A673 (cell line): ENCODE results near the gene CFAP221. TPM values are rescaled to one million over a fixed set of nuclear protein-coding genes. Genes with fewer than 3 reads are reported as not detected.

Experiments used
- BruUV-seq: library from RNA; stranded (reverse); fragments of 400-500 nt; replicated peaks from 2 replicates; lab custom pipeline; 2021; lab: Mats Ljungman, UMichigan
- CTCF ChIA-PET: fragments of 300-600 bp; sonication (Branson Sonifier 250); formaldehyde crosslinking; loops from one replicate; lab custom pipeline; 2022; ENCODE audit warnings: antibody characterized with exemption; lab: Charles Lee
- POLR2A ChIA-PET: fragments of 300-600 bp; sonication (Branson Sonifier 250); formaldehyde crosslinking; loops from one replicate; lab custom pipeline; 2022; ENCODE audit warnings: antibody characterized with exemption; ENCODE audit not compliant: low non-redundant PET; lab: Charles Lee
- DNase-seq: peaks from one replicate; pipeline ENCODE4 v3.0.0-alpha.2; 2015; ENCODE audit warnings: low spot score
- H3K27ac ChIP-seq: fragments of 200-600 bp; sonication (generic); 2 replicates; pipeline ENCODE4 v1.5.1; 2016; ENCODE audit warnings: mixed run types, low read depth, mild to moderate bottlenecking, mixed read lengths, antibody characterized with exemption, low read length; ENCODE audit not compliant: poor library complexity, severe bottlenecking
- H3K27me3 ChIP-seq: fragments of 200-600 bp; sonication (generic); replicated peaks from 2 replicates; pipeline ENCODE4 v1.6.1; 2017; ENCODE audit warnings: mixed run types, low read depth, mild to moderate bottlenecking, mixed read lengths, antibody characterized with exemption, low read length; ENCODE audit not compliant: insufficient read depth, poor library complexity
- H3K36me3 ChIP-seq: fragments of 200-600 bp; sonication (generic); 2 replicates; pipeline ENCODE4 v1.6.1; 2016; ENCODE audit warnings: mixed run types, mild to moderate bottlenecking, mixed read lengths, antibody characterized with exemption, low read length; ENCODE audit not compliant: insufficient read depth, poor library complexity, severe bottlenecking
- H3K4me1 ChIP-seq: fragments of 200-600 bp; sonication (generic); 2 replicates; pipeline ENCODE4 v1.6.1; 2017; ENCODE audit warnings: mixed run types, mild to moderate bottlenecking, mixed read lengths, antibody characterized with exemption, low read length; ENCODE audit not compliant: insufficient read depth, poor library complexity, severe bottlenecking
- H3K4me3 ChIP-seq: fragments of 200-600 bp; sonication (generic); 2 replicates; pipeline ENCODE4 v1.5.1; 2016; ENCODE audit warnings: low read depth, mixed run types, mild to moderate bottlenecking, mixed read lengths, low read length; ENCODE audit not compliant: poor library complexity, severe bottlenecking
- H3K9me3 ChIP-seq: fragments of 200-600 bp; sonication (generic); 2 replicates; pipeline ENCODE4 v1.6.1; 2016; ENCODE audit warnings: mixed run types, low read depth, mild to moderate bottlenecking, mixed read lengths, antibody characterized with exemption, low read length; ENCODE audit not compliant: poor library complexity, severe bottlenecking
- EZH2 ChIP-seq: fragments of 200-600 bp; sonication (generic); IDR thresholded peaks from 2 replicates; pipeline ENCODE4 v1.6.1; 2017; ENCODE audit warnings: borderline replicate concordance, low read depth, mild to moderate bottlenecking, mixed read lengths, antibody characterized with exemption, low read length; ENCODE audit not compliant: poor library complexity, severe bottlenecking
- intact Hi-C: fragments of 100-400 bp; cut with micrococcal nuclease; formaldehyde crosslinking; loops from one replicate; pipeline ENCODE4 v1.10.0; 2022; ENCODE audit not compliant: unreplicated experiment
- total RNA-seq: library from RNA; stranded (reverse); gene quantifications from 2 replicates; pipeline ENCODE4 v1.2.3, GENCODE V29; 2021
- TF ChIP-seq, protein P1 (sequence below): fragments of 300-800, 200-600 bp; sonication (generic); conservative IDR thresholded peaks from 2 replicates; pipeline ENCODE4 v1.5.1; 2017; ENCODE audit warnings: low read depth, mild to moderate bottlenecking, antibody characterized with exemption, low read length, moderate library complexity, mixed read lengths

The CFAP221 gene
- total RNA-seq, 1 experiment from 2014 or later, result 1.5 TPM

DNA sequence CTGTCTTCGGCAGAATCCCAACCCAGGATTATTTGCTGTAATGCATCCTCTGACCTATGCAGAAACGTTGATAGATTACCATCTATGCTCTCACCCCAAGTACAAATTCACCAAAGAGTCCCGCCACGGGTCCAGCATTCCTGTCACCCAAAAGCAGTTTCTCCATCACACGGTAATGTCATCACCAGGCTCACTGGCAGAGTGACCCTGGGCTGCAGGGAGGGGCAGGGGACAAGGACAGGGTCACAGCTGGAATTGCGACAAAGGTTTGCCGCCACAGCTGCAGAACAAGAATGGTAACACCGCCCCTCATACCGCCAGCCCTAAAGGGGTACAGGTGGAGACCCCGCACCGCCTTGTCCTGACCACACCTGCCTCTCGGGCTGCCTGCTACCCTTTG lies 94.0 kb downstream of the CFAP221 start:
- DNase-seq, result no peak
- Histone ChIP-seq H3K27me3 (no peaks in the 10 kb centered on the region), H3K9me3 (no peaks in the 10 kb centered on the region), H3K4me1 (no peaks in the 10 kb centered on the region), H3K27ac (no peak overlapping the region), H3K36me3 (no peaks in the 10 kb centered on the region), H3K4me3 (no peak overlapping the region)
- BruUV-seq, result no TSS peak
- intact Hi-C loops, result no loop called here
- ChIA-PET POLR2A (no interaction called here), CTCF (no interaction called here)
- TF ChIP-seq EZH2, result no peak
- TF ChIP-seq, protein P1, sequence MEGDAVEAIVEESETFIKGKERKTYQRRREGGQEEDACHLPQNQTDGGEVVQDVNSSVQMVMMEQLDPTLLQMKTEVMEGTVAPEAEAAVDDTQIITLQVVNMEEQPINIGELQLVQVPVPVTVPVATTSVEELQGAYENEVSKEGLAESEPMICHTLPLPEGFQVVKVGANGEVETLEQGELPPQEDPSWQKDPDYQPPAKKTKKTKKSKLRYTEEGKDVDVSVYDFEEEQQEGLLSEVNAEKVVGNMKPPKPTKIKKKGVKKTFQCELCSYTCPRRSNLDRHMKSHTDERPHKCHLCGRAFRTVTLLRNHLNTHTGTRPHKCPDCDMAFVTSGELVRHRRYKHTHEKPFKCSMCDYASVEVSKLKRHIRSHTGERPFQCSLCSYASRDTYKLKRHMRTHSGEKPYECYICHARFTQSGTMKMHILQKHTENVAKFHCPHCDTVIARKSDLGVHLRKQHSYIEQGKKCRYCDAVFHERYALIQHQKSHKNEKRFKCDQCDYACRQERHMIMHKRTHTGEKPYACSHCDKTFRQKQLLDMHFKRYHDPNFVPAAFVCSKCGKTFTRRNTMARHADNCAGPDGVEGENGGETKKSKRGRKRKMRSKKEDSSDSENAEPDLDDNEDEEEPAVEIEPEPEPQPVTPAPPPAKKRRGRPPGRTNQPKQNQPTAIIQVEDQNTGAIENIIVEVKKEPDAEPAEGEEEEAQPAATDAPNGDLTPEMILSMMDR, result no peak

DNA sequence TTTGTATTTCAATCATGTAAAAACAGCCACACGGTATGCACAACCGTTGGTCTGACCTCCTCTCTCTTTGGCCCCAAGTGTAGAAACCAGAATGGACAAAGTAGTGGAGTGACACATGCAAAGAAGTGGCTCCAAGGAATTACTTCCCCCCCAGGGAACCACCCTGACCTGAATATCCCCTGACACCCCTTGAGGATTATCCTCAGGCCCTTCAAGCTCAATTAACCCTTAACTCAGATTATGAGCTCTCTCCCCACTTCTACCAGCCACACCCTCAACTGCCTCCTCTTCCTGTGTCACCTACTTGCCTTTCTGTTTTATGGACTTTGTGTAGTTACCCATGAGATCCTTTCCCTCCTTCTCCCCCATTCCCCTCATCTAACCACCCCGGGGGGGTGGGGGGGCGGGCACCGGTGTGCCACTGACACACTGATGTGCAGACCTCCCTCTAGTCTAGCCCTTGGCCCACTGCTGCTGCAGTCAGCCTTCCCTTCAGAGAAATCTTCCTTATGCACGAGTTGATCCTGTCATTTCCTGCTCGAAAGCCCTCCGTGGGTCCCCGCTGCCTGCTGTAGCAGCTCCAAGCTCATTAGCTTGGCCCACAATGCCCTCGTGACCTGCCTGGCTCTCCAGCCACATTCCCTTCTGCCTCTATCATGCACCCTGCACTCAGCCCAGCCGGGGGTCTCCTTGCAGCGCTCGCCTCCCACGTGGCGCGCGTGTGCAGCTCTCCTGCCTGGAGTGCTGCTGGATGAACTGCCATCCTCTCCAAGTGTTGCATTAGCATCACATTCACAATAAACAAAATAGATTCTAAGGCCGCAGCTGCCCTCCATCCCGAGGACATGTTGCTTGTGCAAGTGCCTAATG lies 94.7 kb downstream of the CFAP221 start:
- Histone ChIP-seq H3K4me1 (no peaks in the 10 kb centered on the region), H3K4me3 (no peak overlapping the region), H3K27me3 (no peaks in the 10 kb centered on the region), H3K9me3 (no peaks in the 10 kb centered on the region), H3K36me3 (no peaks in the 10 kb centered on the region), H3K27ac (no peak overlapping the region)
- ChIA-PET CTCF (interaction anchor here (1.0 kb wide), 1 partner anchor 536 kb away, joined by 4 read pairs; no protein-coding TSS in a partner anchor), POLR2A (no interaction called here)
- BruUV-seq, result no TSS peak
- intact Hi-C loops, result no loop called here
- TF ChIP-seq, protein P1, result no peak
- no peak for TF ChIP-seq EZH2
- DNase-seq, result no peak

GRCh38 chr2:119641562-119642258 lies 97.5 kb downstream of the CFAP221 start:
- TF ChIP-seq, protein P1, result peak; percentile 97
- TF ChIP-seq EZH2, result no peak
- no TSS peak for BruUV-seq

More at GRCh38 chr2:119641562-119642258, 97.5 kb downstream of the CFAP221 start:
- Histone ChIP-seq H3K27ac (no peak overlapping the region), H3K36me3 (no peaks in the 10 kb centered on the region), H3K27me3 (no peaks in the 10 kb centered on the region), H3K9me3 (no peaks in the 10 kb centered on the region), H3K4me3 (no peak overlapping the region), H3K4me1 (no peaks in the 10 kb centered on the region)
- intact Hi-C loops, result loop anchor here (5.0 to 10.0 kb wide), 2 partner anchors 531 to 1043 kb away; no protein-coding TSS in a partner anchor
- POLR2A ChIA-PET, result no interaction called here
- DNase-seq, result peak; percentile 81
- CTCF ChIA-PET, result interaction anchor here (0.6 to 1.4 kb wide), 3 partner anchors 37 to 533 kb away, joined by 3 to 5 read pairs (median 4); partner anchors contain the start of gene TMEM177
